SU-DHL-6 (cell line): ENCODE data around the gene LCOR.

Experiments used
- H2AFZ ChIP-seq: fragments of 200-600 bp; sonication (generic); 2 replicates; pipeline ENCODE4 v1.6.1; 2014; ENCODE audit warnings: low read depth, mild to moderate bottlenecking, moderate library complexity, mixed read lengths, antibody characterized with exemption, low read length; ENCODE audit not compliant: severe bottlenecking
- H3F3A ChIP-seq: fragments of 200-600 bp; shearing (Covaris generic); 2 replicates; pipeline ENCODE4 v1.6.0; 2016; ENCODE audit warnings: antibody characterized with exemption, mild to moderate bottlenecking; ENCODE audit not compliant: insufficient read depth
- H3K27ac ChIP-seq: fragments of 200-600 bp; sonication (generic); 2 replicates; pipeline ENCODE4 v1.5.1; 2016; ENCODE audit warnings: low read depth, mild to moderate bottlenecking, low read length, moderate library complexity, mixed read lengths
- H3K27me3 ChIP-seq: fragments of 200-600 bp; sonication (generic), shearing (Covaris generic); 2 replicates; pipeline ENCODE4 v1.6.0; 2014; ENCODE audit warnings: mild to moderate bottlenecking, low read length
- H3K36me3 ChIP-seq: fragments of 200-600 bp; sonication (generic); 2 replicates; pipeline ENCODE4 v1.6.1; 2014; ENCODE audit warnings: mild to moderate bottlenecking, low read length, mixed read lengths
- H3K4me2 ChIP-seq: fragments of 300-600, 200-600 bp; shearing (Covaris generic), sonication (generic); 2 replicates; pipeline ENCODE4 v1.6.0; 2014; ENCODE audit warnings: low read length, low read depth, mild to moderate bottlenecking; ENCODE audit not compliant: poor library complexity, severe bottlenecking
- H3K4me3 ChIP-seq: fragments of 200-600 bp; sonication (generic); 2 replicates; pipeline ENCODE4 v1.5.1; 2014; ENCODE audit warnings: antibody characterized with exemption, low read length, mild to moderate bottlenecking, mixed read lengths; ENCODE audit not compliant: insufficient read depth, poor library complexity, severe bottlenecking
- H3K79me2 ChIP-seq: fragments of 200-600 bp; sonication (generic); 2 replicates; pipeline ENCODE4 v1.6.1; 2014; ENCODE audit warnings: mild to moderate bottlenecking, low read length, moderate library complexity; ENCODE audit not compliant: insufficient read depth
- H3K9ac ChIP-seq: fragments of 200-600 bp; sonication (generic); 2 replicates; pipeline ENCODE4 v1.7.0; 2014; ENCODE audit warnings: mild to moderate bottlenecking, low read length
- H3K9me2 ChIP-seq: fragments of 200-600 bp; sonication (generic); replicated peaks from 2 replicates; pipeline ENCODE4 v1.6.1; 2014; ENCODE audit warnings: low read length; ENCODE audit not compliant: insufficient read depth
- H3K9me3 ChIP-seq: fragments of 200-600 bp; sonication (generic); 2 replicates; pipeline ENCODE4 v1.6.1; 2014; ENCODE audit warnings: low read length, mixed read lengths; ENCODE audit not compliant: insufficient read depth
- H4K20me1 ChIP-seq: fragments of 200-600 bp; sonication (generic); 2 replicates; pipeline ENCODE4 v1.6.1; 2014; ENCODE audit warnings: low read depth, mild to moderate bottlenecking, antibody characterized with exemption, low read length, moderate library complexity, mixed read lengths
- CTCF ChIP-seq: fragments of 200-600 bp; sonication (generic); IDR thresholded peaks from one replicate; pipeline ENCODE4 v1.5.1; 2017; ENCODE audit warnings: antibody characterized with exemption, mild to moderate bottlenecking, low read length, moderate library complexity; ENCODE audit not compliant: insufficient read depth, poor library complexity, severe bottlenecking
- EZH2phosphoT487 ChIP-seq: fragments of 200-600 bp; sonication (generic), shearing (Covaris generic); conservative IDR thresholded peaks from 2 replicates; pipeline ENCODE4 v1.6.1; 2018; ENCODE audit warnings: mild to moderate bottlenecking, antibody characterized with exemption, low read length, moderate library complexity, mixed read lengths

Gene LCOR

GRCh38 chr10:96902117-96902516 is 70.0 kb downstream of the LCOR start:
- peaks cover 99% of the 10 kb centered on the region for H3K79me2 ChIP-seq
- no peak overlapping the region for H3K9ac ChIP-seq
- H3K9me2 ChIP-seq: no peaks in the 10 kb centered on the region
- no peaks in the 10 kb centered on the region for H3K36me3 ChIP-seq
- peaks cover 24% of the 10 kb centered on the region for H4K20me1 ChIP-seq
- no peak for TF ChIP-seq CTCF
- H3K27me3 ChIP-seq: no peaks in the 10 kb centered on the region
- no peak overlapping the region for H3K27ac ChIP-seq
- peaks cover 9% of the 10 kb centered on the region for H3F3A ChIP-seq
- no peak overlapping the region for H3K4me2 ChIP-seq
- H3K4me3 ChIP-seq: no peak overlapping the region
- H2AFZ ChIP-seq: no peak overlapping the region
- no peaks in the 10 kb centered on the region for H3K9me3 ChIP-seq

GRCh38 chr10:96902731-96903358 is 70.7 kb downstream of the LCOR start:
- Histone ChIP-seq H2AFZ (no peak overlapping the region), H3F3A (peaks cover 16% of the 10 kb centered on the region), H3K79me2 (peaks cover 95% of the 10 kb centered on the region), H3K9ac (no peak overlapping the region), H3K27me3 (no peaks in the 10 kb centered on the region), H4K20me1 (peaks cover 23% of the 10 kb centered on the region), H3K36me3 (0 out of 2 replicates have a peak, but pooled peaks cover 3% of the 10 kb centered on the region), H3K4me2 (no peak overlapping the region), H3K4me3 (no peak overlapping the region), H3K9me3 (no peaks in the 10 kb centered on the region), H3K9me2 (no peaks in the 10 kb centered on the region), H3K27ac (no peak overlapping the region)
- no peak for TF ChIP-seq EZH2phosphoT487
- no peak for TF ChIP-seq CTCF

GRCh38 chr10:96904648-96905047 is 72.5 kb downstream of the LCOR start:
- TF ChIP-seq CTCF: no peak
- no peak for TF ChIP-seq EZH2phosphoT487
- peaks cover 16% of the 10 kb centered on the region for H3F3A ChIP-seq
- H3K9me2 ChIP-seq: no peaks in the 10 kb centered on the region
- no peaks in the 10 kb centered on the region for H3K9me3 ChIP-seq
- H3K9ac ChIP-seq: no peak overlapping the region
- H3K4me3 ChIP-seq: no peak overlapping the region
- peaks cover 17% of the 10 kb centered on the region for H4K20me1 ChIP-seq
- no peaks in the 10 kb centered on the region for H3K27me3 ChIP-seq
- no peak overlapping the region for H2AFZ ChIP-seq
- H3K4me2 ChIP-seq: no peak overlapping the region
- peaks cover 90% of the 10 kb centered on the region for H3K79me2 ChIP-seq
- H3K27ac ChIP-seq: no peak overlapping the region
- H3K36me3 ChIP-seq: 0 out of 2 replicates have a peak, but pooled peaks cover 3% of the 10 kb centered on the region
